Esophagus squamous epithelium (tissue), 5 donors: Measurements from ENCODE around the gene KCNC2. TPM values are rescaled to one million over a fixed set of nuclear protein-coding genes. Genes with fewer than 3 reads are reported as not detected.

Source experiments
- DNase-seq: peaks from one replicate; lab custom pipeline; 2025; lab: John Stamatoyannopoulos, UW
- H3K27ac ChIP-seq, 4 donors: fragments of 200-600 bp; sonication (generic); one replicate each; pipeline ENCODE4 v1.5.1; 2016 to 2019; ENCODE audit warnings: mild to moderate bottlenecking in 1 of 4
- H3K27me3 ChIP-seq, 4 donors: fragments of 200-600 bp; sonication (generic); 1 replicate in 3 of 4; 2 replicates in 1 of 4; pipeline versions ENCODE4 v1.5.1 to v1.6.0; 2017 to 2021; ENCODE audit warnings: antibody characterized with exemption in 1 of 4
- H3K36me3 ChIP-seq, 3 donors: fragments of 200-600 bp; sonication (generic); one replicate each; pipeline ENCODE4 v1.5.1; 2016 to 2019
- H3K4me1 ChIP-seq, 3 donors: fragments of 200-600 bp; sonication (generic); one replicate each; pipeline ENCODE4 v1.5.1; 2017 to 2019
- H3K4me3 ChIP-seq, 4 donors: fragments of 200-600 bp; sonication (generic); 1 replicate in 3 of 4; 2 replicates in 1 of 4; pipeline ENCODE4 v1.5.1; 2016 to 2019; ENCODE audit warnings: mild to moderate bottlenecking in 2 of 4, moderate library complexity in 1 of 4
- H3K9me3 ChIP-seq, 3 donors: fragments of 200-600 bp; sonication (generic); one replicate each; pipeline ENCODE4 v1.5.1; 2016 to 2019
- CTCF ChIP-seq, 6 experiments: fragments of 450-650 bp in 4 of 6; fragments of 200-600 bp in 2 of 6; sonication (generic) in 2 of 6; IDR thresholded peaks; one replicate each; pipeline ENCODE4 v1.5.1; 2016 to 2019; ENCODE audit warnings: antibody characterized with exemption in 6 of 6, mild to moderate bottlenecking in 4 of 6, moderate library complexity in 4 of 6
- POLR2A ChIP-seq, 4 donors: fragments of 450-650 bp; IDR thresholded peaks; one replicate each; pipeline ENCODE4 v1.6.1; 2017; ENCODE audit warnings: antibody characterized with exemption in 4 of 4, mild to moderate bottlenecking in 4 of 4, moderate library complexity in 3 of 4
- WGBS, 2 donors: methylation state at CpG; one replicate each; pipeline ENCODE4 v1.1.5; 2018; 5-methylcytosine and 5-hydroxymethylcytosine counted together
- intact Hi-C: fragments of 100-400 bp; cut with DNase I; formaldehyde crosslinking; loops from one replicate; pipeline ENCODE4 v1.15.0; 2022
- total RNA-seq, 4 donors: library from RNA; depleted of rRNA; stranded (reverse); fragments of >200 nt; gene quantifications; one replicate each; pipeline ENCODE4 v1.1.0, GENCODE V29; 2016
- donor health status: DM: yes; HTN: yes; CAD: no.

KCNC2 gene
- total RNA-seq, 4 donors from 2014 or later: not detected

- Histone ChIP-seq H3K27me3 (no peaks in the 10 kb centered on the region), H3K27ac (no peak overlapping the region), H3K4me3 (no peak overlapping the region), H3K4me1 (no peaks in the 10 kb centered on the region), H3K9me3 (peaks cover 0 to 6% (median 0%) of the 10 kb centered on the region in 3 donors), H3K36me3 (no peaks in the 10 kb centered on the region)
- 16 to 38% methylated on average over 1 of the region's 1 CpG for WGBS, 2 donors
- no peak for DNase-seq
- intact Hi-C loops: no loop called here
- TF ChIP-seq CTCF (IDR thresholded peaks at IDR 0.05): no peak
- no peak for TF ChIP-seq POLR2A (IDR thresholded peaks at IDR 0.05)
Measured at GRCh38 chr12:75236206-75236605, 26.6 kb upstream of the KCNC2 start.

GRCh38 chr12:75227132-75227531 lies 17.5 kb upstream of the KCNC2 start:
- Histone ChIP-seq H3K9me3 (no peaks in the 10 kb centered on the region), H3K27me3 (no peaks in the 10 kb centered on the region), H3K4me1 (no peaks in the 10 kb centered on the region), H3K4me3 (no peak overlapping the region), H3K36me3 (no peaks in the 10 kb centered on the region), H3K27ac (no peak overlapping the region)
- TF ChIP-seq POLR2A (IDR thresholded peaks at IDR 0.05) (no peak), CTCF (IDR thresholded peaks at IDR 0.05) (no peak)
- no peak for DNase-seq
- 29 to 61% methylated on average over 1 of the region's 1 CpG for WGBS, 2 donors
- intact Hi-C loops: no loop called here

- Histone ChIP-seq H3K9me3 (peaks cover 0 to 4% (median 0%) of the 10 kb centered on the region in 3 donors), H3K4me1 (peaks cover 0 to 15% (median 0%) of the 10 kb centered on the region in 3 donors), H3K27ac (no peak overlapping the region), H3K4me3 (no peak overlapping the region), H3K27me3 (peaks cover 0 to 37% (median 15%) of the 10 kb centered on the region in 4 donors), H3K36me3 (no peaks in the 10 kb centered on the region)
- no peak for DNase-seq
- 36 to 43% methylated on average over 3 of the region's 3 CpGs for WGBS, 2 donors
- TF ChIP-seq CTCF (IDR thresholded peaks at IDR 0.05): no peak
- no peak for TF ChIP-seq POLR2A (IDR thresholded peaks at IDR 0.05)
- intact Hi-C loops: no loop called here
Measured at GRCh38 chr12:75212072-75212471, 2.4 kb upstream of the KCNC2 start.

- intact Hi-C loops: no loop called here
- peaks cover 0 to 6% (median 0%) of the 10 kb centered on the region in 3 donors for H3K9me3 ChIP-seq
- DNase-seq: no peak
- 7 to 10% methylated on average over 7 to 13 of the region's 50 CpGs for WGBS, 2 donors
- H3K36me3 ChIP-seq: no peaks in the 10 kb centered on the region
- H3K27me3 ChIP-seq: peaks cover 0 to 52% (median 18%) of the 10 kb centered on the region in 4 donors
- peak overlapping the region in 1 of 4 donors; percentile 3 for H3K4me3 ChIP-seq
- H3K4me1 ChIP-seq: peaks cover 0 to 15% (median 0%) of the 10 kb centered on the region in 3 donors
- H3K27ac ChIP-seq: no peak overlapping the region
- TF ChIP-seq POLR2A (IDR thresholded peaks at IDR 0.05) (no peak), CTCF (IDR thresholded peaks at IDR 0.05) (no peak)
Measured at GRCh38 chr12:75208856-75209811, 505 bp downstream of the KCNC2 start.
